Stimulated activated effector memory CD8-positive, alpha-beta T cell treated with anti-CD3 and anti-CD28 coated beads, Interleukin-12 subunit alpha, Interleukin-12 subunit beta, amount 100 ng/mL, for 72 hours (primary cell): ENCODE measurements around the gene SLC6A3.

Experiments used
- ATAC-seq: fragments of 150-1000 bp; cut with Tn5 transposase; 2 replicates; pipeline ENCODE4 v1.10.0; 2021
- DNase-seq, 2 donors: peaks; one replicate each; pipeline ENCODE4 v3.0.0; 2021 to 2022; ENCODE audit warnings: low spot score in 2 of 2
- H3K27ac Mint-ChIP-seq: one replicate; pipeline ENCODE4 v1.8.0; 2022; ENCODE audit warnings: mild to moderate bottlenecking, mixed read lengths
- H3K36me3 Mint-ChIP-seq: one replicate; pipeline ENCODE4 v1.8.0; 2022; ENCODE audit warnings: mild to moderate bottlenecking, mixed read lengths
- H3K4me1 Mint-ChIP-seq: one replicate; pipeline ENCODE4 v1.8.0; 2022; ENCODE audit warnings: mixed read lengths
- H3K4me3 Mint-ChIP-seq: one replicate; pipeline ENCODE4 v1.8.0; 2022; ENCODE audit warnings: mild to moderate bottlenecking, mixed read lengths
- H3K9me3 Mint-ChIP-seq: one replicate; pipeline ENCODE4 v1.8.0; 2022; ENCODE audit warnings: mixed read lengths

SLC6A3 gene

GRCh38 chr5:1347571-1347970 lies 97.7 kb downstream of the SLC6A3 start:
- no peak for DNase-seq
- Mint-ChIP-seq H3K4me3 (no peak overlapping the region), H3K36me3 (peaks cover 24% of the 10 kb centered on the region), H3K9me3 (no peaks in the 10 kb centered on the region), H3K4me1 (peaks cover 22% of the 10 kb centered on the region), H3K27ac (no peak overlapping the region)
- no peak for ATAC-seq

- Mint-ChIP-seq H3K27ac (peak overlapping the region; percentile 90), H3K4me1 (peaks cover 22% of the 10 kb centered on the region)
- no peak for DNase-seq
Measured at GRCh38 chr5:1346627-1347440, 98.4 kb downstream of the SLC6A3 start.

GRCh38 chr5:1345876-1346626 lies 99.2 kb downstream of the SLC6A3 start:
- H3K27ac Mint-ChIP-seq = peak overlapping the region; percentile 90
- H3K4me1 Mint-ChIP-seq = peaks cover 22% of the 10 kb centered on the region
- DNase-seq = no peak
- ATAC-seq = no peak
- H3K9me3 Mint-ChIP-seq = no peaks in the 10 kb centered on the region
- peaks cover 39% of the 10 kb centered on the region for H3K36me3 Mint-ChIP-seq
- H3K4me3 Mint-ChIP-seq = peak overlapping the region; percentile 82

More at GRCh38 chr5:1346627-1347440, 98.4 kb downstream of the SLC6A3 start:
- Mint-ChIP-seq H3K36me3 (peaks cover 31% of the 10 kb centered on the region), H3K9me3 (no peaks in the 10 kb centered on the region), H3K4me3 (peak overlapping the region; percentile 82)
- no peak for ATAC-seq

DNA sequence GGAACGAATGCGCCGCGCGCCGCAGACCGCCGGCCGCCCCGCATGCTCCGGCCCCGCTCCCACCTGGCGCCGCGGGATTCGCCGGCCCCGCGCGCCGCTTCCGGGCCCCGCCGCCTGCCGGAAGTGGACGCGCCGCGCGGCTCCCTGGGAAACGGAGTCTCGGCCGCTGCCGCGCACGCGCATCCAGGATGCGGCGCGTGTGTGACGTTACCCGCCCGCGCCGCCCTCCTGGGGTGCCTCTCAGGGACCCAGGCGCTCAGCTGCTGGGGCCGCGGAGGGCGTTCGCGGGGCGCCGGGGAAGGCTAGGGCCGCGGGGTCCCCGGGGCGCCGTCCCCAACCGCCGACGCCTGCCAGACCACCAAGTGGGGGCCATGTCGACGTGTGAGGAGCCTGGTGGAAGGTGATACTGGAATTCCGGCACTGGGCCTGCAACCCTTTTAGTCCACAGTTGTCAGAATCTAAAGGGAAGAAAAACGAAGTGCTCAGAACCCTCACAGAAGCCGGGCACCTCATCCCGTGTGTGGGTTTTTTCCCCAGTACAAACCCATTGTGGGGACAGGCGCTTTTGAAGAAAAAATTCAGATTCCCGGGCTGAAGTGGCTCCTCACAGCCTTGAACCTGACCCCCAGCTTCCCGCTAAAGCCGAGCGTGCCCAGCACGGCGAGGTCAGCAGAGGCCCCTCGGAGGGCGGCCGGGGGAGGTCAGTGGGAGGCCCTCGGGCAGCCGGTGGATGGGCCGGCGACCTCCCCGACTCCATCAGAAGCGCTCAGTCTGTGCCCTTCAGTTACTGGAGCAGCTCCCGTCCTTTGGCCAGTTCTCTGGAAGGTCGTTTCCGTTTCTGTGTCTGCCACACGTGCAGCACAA lies 100.0 kb downstream of the SLC6A3 start, which contains the start of gene CLPTM1L:
CLPTM1L (minus strand) TSS at position 125 of the 864 bp plus-strand sequence. CDS start 258 bp downstream, outside the sequence.
- H3K4me1 Mint-ChIP-seq = peaks cover 22% of the 10 kb centered on the region
- H3K36me3 Mint-ChIP-seq = peaks cover 47% of the 10 kb centered on the region
- no peaks in the 10 kb centered on the region for H3K9me3 Mint-ChIP-seq
- DNase-seq (peak; percentile 85 to 89), ATAC-seq (peak; percentile 96)
- peak within 1 kb of the TSS; percentile 82 for H3K4me3 Mint-ChIP-seq
- H3K27ac Mint-ChIP-seq = peak within 1 kb of the TSS; percentile 90

GRCh38 chr5:1343931-1344901 lies 101.0 kb downstream of the SLC6A3 start:
- DNase-seq = no peak
- Mint-ChIP-seq H3K4me1 (peaks cover 22% of the 10 kb centered on the region), H3K27ac (peak overlapping the region; percentile 90), H3K36me3 (peaks cover 52% of the 10 kb centered on the region), H3K4me3 (peak overlapping the region; percentile 82), H3K9me3 (no peaks in the 10 kb centered on the region)
- peak; percentile 2 for ATAC-seq

DNA sequence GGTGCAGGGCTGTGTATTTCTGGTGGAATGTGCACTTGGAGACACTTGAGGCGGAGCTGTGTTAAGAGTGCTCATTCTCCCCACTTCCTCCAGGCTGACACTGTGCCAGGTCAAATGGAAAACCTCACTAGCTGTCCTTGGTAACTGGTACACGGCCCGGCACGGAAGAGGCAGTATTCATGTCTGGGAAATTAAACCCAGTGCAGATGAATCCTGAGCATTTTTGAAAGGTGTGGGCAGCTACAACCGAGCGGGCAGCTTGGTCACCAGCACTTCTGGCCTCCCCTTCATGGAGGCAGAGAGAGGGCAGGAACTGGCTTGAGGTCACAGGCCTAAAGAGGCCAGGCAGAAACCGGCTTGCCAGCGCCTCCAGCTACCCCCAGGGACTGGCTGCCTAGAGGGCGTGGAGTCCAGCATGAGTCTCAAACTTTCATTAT lies 101.9 kb downstream of the SLC6A3 start:
- no peak overlapping the region for H3K27ac Mint-ChIP-seq
- no peak for ATAC-seq

More for the DNA sequence above, 101.9 kb downstream of the SLC6A3 start:
- no peak for DNase-seq
- Mint-ChIP-seq H3K36me3 (peaks cover 61% of the 10 kb centered on the region), H3K9me3 (no peaks in the 10 kb centered on the region), H3K4me1 (peaks cover 22% of the 10 kb centered on the region), H3K4me3 (peak overlapping the region; percentile 82)
